GM18867 (cell line): ENCODE data around the gene NCBP1.
"Not testable (repeated sequence)": the region's sequence is repeated elsewhere in the genome, so short reads cannot be mapped to it uniquely, and the experiment has no call there.

Experiments used
- ATAC-seq: cut with Tn5 transposase; IDR thresholded peaks from one replicate; pipeline ENCODE4 v1.9.1; 2021; ENCODE audit warnings: mild to moderate bottlenecking, moderate library complexity; ENCODE audit not compliant: unreplicated experiment

The NCBP1 gene

GRCh38 chr9:97632985-97633858 lies at the start of gene NCBP1, which contains the start of gene TSTD2:
Gene NCBP1, plus strand, starts transcription at chr9:97633821. Its CDS starts 61 bp downstream, at chr9:97633882.
Gene TSTD2, minus strand, starts transcription at chr9:97633368. Its CDS starts 5,806 bp downstream, at chr9:97627562.
- peak; percentile 88 for ATAC-seq

GRCh38 chr9:97584778-97585177 lies 48.8 kb upstream of the NCBP1 start:
- not testable (repeated sequence) for ATAC-seq

DNA sequence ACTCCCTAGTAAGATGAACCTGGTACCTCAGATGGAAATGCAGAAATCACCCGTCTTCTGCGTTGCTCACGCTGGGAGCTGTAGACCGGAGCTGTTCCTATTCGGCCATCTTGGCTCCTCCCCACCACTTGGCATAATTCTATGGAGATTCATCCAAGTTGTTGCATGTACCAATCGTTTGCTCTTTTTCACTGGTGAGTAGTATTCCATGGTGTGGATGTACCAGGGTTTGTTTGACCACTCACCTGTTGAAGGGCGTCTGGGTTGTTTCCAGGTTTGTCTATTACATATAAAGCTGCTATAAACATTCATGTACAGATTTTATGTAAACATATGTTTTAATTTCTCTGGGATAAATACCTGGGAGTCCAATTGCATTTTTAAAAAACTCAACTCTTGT lies 46.7 kb upstream of the NCBP1 start:
- not testable (repeated sequence) for ATAC-seq

- no peak for ATAC-seq
Measured at GRCh38 chr9:97591535-97591934, 42.1 kb upstream of the NCBP1 start.

DNA sequence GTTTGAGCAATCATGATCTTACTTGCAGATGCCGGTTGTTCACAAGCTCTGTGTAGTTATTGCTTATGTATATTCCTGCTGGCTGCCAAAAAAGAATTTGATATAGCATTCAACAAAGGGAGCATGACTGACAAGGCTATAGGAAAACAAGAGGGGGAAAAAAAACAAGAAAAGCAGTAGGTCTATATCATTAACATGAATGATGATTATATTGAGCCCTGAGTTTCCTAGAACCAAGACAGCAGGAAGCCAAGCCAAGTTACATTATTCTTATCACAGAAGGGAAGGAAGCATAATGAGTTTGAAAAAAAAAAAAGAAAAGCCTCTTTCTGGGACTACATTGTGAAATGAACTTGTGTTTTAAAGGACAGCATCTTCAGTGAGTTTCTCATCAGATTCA lies 41.5 kb upstream of the NCBP1 start:
- ATAC-seq = no peak

DNA sequence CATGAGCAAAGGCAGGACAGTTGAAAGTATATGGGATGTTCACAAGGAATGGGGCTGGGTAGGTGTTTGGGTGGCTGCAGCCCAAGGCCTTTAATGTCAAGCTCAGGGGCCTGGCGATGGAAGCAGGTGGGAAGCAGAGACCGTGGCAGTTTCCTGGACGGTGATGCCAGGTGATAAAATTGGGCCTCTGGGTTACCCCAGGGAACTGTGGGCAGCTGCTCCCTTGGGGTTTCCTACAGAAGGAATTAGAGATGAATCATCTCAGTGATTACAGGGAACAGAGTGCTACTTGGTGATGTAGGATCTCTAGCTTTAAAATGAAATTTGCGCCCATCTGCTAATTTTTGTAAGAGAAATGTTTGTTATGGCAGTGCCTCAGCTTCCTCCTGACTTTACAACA lies 39.7 kb upstream of the NCBP1 start:
- no peak for ATAC-seq

DNA sequence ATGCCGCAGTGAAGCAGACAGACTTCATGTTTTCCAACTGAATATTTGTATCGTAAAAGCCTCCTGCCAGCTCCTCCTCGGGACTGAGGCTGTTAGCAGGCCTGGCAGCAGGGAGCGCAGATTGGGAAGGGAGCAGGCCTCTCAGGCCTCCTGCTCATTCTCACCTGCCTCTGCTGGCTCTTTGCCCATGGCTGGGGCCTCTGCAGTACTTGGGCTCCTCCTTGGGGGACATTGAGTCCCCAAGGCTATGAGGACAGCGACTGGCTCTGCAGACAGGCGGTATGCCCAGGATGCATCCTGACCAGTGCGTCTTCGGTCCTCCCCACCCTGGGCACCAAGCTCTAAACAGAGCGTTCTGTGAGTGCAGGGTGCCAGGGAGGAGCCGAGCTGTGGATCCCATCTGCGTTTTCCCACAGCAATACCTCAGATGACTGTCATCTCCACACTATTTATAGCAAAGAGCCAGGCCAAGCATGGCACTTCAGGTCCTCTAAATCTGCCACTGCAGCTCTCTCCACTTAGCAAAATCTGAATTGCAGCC lies 39.2 kb upstream of the NCBP1 start:
- no peak for ATAC-seq

DNA sequence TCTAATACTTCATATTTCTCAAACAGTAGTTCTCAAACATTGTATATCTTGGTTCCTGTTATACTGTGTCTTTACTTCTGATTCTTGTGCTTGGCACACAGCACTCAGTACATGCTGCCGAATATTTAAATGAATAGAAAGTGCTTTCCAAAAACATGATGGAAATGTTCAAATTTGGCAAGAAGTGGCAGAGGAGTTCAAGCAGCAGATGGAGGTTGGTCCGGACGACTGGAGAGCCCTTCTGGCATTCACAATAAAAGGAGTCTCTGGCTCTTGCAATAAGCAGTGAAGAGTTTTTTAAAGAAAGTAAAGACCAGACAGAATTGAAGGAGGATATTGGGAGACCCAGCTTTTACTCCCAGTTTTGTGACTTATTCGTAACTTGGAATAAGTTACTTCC lies 36.7 kb upstream of the NCBP1 start:
- ATAC-seq = no peak

- ATAC-seq = peak; percentile 84
Measured at GRCh38 chr9:97598461-97599288, 34.9 kb upstream of the NCBP1 start.

DNA sequence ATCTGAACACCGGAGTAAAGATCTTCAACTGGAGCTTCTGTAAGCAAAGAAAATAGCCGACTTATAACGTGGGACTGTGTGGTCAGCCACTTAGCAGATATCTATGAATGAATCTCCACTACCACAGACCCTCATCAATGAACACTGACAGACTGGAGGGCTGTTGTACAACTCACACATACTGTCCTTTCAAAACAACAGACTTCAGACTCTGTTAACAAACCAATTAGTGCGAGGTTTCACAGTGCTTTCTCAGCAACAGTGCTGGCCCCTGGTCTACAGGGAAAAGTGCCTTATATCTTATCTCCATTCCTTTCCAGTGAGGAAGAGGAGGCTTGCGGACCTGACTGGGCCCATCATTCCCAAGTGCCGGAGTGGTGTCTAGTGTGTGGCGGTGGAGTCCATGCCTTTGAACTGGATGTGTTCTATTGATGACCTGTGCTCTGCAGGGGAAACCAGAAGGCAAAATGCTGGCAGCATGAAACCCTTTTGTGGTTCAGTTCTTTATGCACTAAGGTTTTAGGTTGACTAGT lies 34.2 kb upstream of the NCBP1 start:
- ATAC-seq = no peak

GRCh38 chr9:97600531-97601227 lies 32.9 kb upstream of the NCBP1 start:
- ATAC-seq = no peak

GRCh38 chr9:97601228-97601898 lies 32.3 kb upstream of the NCBP1 start:
- ATAC-seq = no peak

GRCh38 chr9:97602430-97602829 lies 31.2 kb upstream of the NCBP1 start:
- ATAC-seq = no peak

DNA sequence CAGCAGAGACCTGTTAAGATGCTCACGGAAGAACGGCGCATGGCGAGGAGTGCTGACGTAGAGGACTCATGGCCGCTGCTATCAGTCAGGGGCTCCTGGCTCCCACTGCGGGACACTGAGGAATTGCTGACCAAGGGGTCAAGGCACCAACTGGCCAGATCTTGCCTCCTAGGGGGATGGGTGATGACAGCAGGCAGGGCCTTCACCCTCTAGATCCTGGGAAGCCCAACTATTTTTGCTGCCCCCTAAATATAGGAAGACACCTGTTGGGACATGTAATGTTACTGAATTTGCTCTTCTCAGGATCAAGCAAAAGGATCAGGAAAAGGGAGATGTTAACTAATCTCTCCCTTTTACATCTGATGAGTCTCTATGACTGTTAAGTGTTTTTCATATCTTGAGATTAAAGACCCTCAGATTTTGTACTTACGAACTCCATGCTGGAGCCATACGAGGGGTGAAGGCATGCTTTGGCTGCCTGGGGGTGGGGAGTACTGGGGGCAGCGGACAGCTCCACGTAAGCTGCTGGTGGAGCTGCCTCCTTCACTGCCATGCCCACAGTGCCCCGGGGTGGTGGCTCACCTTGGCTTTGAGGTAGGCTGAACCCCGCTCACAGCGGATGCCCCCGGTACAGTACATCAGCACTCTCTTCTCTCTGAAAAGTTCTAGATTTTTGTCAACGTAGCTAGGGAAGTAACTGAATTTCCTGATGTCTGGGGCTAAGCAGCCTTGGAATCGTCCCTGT lies 28.5 kb upstream of the NCBP1 start:
- no peak for ATAC-seq

DNA sequence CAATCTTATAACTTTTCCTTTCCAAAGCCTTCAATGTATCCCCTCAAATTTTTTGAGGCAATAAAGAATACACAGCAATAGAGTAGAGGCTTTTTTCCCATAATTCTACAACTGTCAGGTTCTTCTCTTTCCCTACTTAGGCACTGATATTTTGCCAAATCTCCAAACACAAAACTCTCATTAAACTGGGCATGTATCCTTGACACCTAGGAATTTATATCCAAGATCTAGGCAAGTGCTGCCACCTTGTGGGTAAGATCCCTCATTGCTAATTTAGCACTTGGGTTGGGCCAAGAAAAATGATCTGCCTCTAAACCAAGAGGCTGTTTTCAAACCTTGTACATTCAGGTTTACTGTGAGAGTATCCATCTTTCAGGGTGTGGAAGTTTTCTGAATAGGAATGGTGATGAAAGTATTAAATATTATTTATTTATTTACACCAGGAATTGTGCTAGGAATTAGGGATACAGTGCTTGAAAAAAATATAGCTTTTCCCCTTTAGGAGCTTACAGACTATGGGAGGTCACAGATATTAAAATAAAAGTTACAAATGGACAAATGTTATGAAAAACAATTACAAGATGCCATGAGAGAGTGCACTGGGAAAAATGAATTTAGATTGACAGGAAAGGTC lies 18.1 kb upstream of the NCBP1 start:
- ATAC-seq = no peak

GRCh38 chr9:97617939-97618416 lies 15.6 kb upstream of the NCBP1 start:
- peak; percentile 62 for ATAC-seq

DNA sequence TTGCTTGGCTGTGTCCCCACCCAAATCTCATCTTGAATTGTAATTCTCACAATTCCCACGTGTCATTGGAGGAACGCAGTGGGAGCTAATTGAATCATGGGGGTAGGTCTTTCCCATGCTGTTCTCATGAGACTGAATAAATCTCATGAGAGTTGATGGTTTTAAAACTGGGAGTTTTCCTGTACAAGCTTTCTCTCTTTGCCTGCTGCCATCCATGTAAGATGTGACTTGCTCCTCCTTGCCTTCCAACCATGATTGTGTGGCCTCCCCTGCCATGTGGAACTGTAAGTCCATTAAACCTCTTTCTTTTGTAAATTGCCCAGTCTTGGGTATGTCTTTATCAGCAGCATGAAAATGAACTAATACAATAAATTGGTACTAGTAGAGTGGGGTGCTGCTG lies 13.6 kb upstream of the NCBP1 start:
- not testable (repeated sequence) for ATAC-seq

DNA sequence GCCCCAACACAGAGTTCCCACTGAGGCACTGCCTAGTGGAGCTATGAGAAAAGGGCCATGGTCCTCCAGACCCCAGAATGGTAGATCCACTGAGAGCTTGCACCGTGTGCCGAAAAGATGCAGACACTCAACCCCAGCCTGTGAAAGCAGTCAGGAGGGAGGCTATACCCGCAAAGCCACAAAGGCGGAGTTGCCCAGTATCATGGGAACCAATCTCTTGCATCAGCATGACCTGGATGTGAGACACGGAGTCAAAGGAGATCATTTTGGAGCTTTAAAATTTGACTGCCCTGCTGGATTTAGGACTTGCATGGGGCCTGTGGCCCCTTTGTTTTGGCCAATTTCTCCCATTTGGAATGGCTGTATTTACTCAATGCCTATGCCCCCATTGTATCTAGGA lies 11.1 kb upstream of the NCBP1 start:
- ATAC-seq = not testable (repeated sequence)

DNA sequence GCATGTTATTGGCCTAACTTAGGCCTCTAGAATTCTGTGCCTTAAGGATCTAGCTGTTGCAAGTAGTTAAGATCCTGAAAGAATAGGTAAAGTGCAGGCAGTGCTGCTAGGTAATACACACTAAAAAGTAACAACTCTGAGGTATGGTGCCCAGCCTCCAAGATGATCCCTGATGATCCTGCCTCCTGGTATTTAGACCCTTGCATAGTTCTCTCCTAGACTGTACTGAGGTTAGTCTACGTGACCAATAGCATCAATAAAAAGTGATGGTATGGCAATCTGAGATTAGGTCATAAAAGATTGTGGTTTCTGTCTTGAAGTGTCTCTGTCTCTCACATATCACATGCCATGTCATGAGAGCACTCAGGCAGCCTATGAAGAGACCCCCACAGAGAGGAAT lies 9.7 kb upstream of the NCBP1 start:
- ATAC-seq = no peak
